Natural killer cell (primary cell): Measurements from ENCODE around the gene CDC5L. TPM values are rescaled to one million over a fixed set of nuclear protein-coding genes. Genes with fewer than 3 reads are reported as not detected.
A peak's percentile ranks its signal among the peaks of the same experiment; 100 is the strongest.

Experiments used
- ATAC-seq, 3 donors: fragments of 150-1000 bp in 2 of 3; fragments of 200-7000 bp in 1 of 3; cut with Tn5 transposase; 1 replicate in 1 of 3; 2 replicates in 2 of 3; pipeline ENCODE4 v1.10.0; 2021; ENCODE audit warnings: mild to moderate bottlenecking in 2 of 3, moderate library complexity in 2 of 3
- DNase-seq, 2 donors: peaks; one replicate each; pipeline versions ENCODE4 v3.0.0 to v3.0.0-alpha.2; 2013 to 2021; ENCODE audit warnings: mixed read lengths in 1 of 2
- H3K27ac ChIP-seq: one replicate; pipeline ENCODE4 v1.5.1; 2013; ENCODE audit warnings: mild to moderate bottlenecking, low read length
- H3K27me3 ChIP-seq: one replicate; pipeline ENCODE4 v1.6.1; 2013; ENCODE audit warnings: low read length; ENCODE audit not compliant: control insufficient read depth, insufficient read depth
- H3K36me3 ChIP-seq: one replicate; pipeline ENCODE4 v1.6.1; 2013; ENCODE audit warnings: low read length; ENCODE audit not compliant: control insufficient read depth, insufficient read depth
- H3K4me1 ChIP-seq: one replicate; pipeline ENCODE4 v1.6.1; 2013; ENCODE audit warnings: low read length; ENCODE audit not compliant: control insufficient read depth, insufficient read depth
- H3K4me3 ChIP-seq: one replicate; pipeline ENCODE4 v1.5.1; 2013; ENCODE audit warnings: low read length
- H3K9me3 ChIP-seq: one replicate; pipeline ENCODE4 v1.6.1; 2013; ENCODE audit warnings: low read length; ENCODE audit not compliant: control insufficient read depth, insufficient read depth
- H3K27ac Mint-ChIP-seq, 2 donors: one replicate each; pipeline ENCODE4 v1.8.0; 2022; ENCODE audit warnings: mild to moderate bottlenecking in 2 of 2, mixed read lengths in 2 of 2, moderate library complexity in 1 of 2
- H3K27me3 Mint-ChIP-seq, 2 donors: one replicate each; pipeline ENCODE4 v1.8.0; 2022; ENCODE audit warnings: low read depth in 2 of 2, mixed read lengths in 2 of 2
- H3K36me3 Mint-ChIP-seq: one replicate; pipeline ENCODE4 v1.8.0; 2022; ENCODE audit warnings: mixed read lengths
- H3K4me1 Mint-ChIP-seq, 2 donors: one replicate each; pipeline ENCODE4 v1.8.0; 2022; ENCODE audit warnings: mixed read lengths in 2 of 2
- H3K4me3 Mint-ChIP-seq: one replicate; pipeline ENCODE4 v1.8.0; 2022; ENCODE audit warnings: mild to moderate bottlenecking, moderate library complexity, mixed read lengths
- H3K9me3 Mint-ChIP-seq, 2 donors: one replicate each; pipeline ENCODE4 v1.8.0; 2022; ENCODE audit warnings: mixed read lengths in 2 of 2
- CTCF ChIP-seq: fragments of 200-600 bp; IDR thresholded peaks from one replicate; pipeline ENCODE4 v1.8.0; 2022; ENCODE audit warnings: antibody characterized with exemption
- WGBS: methylation state at CpG from one replicate; pipeline ENCODE4 v1.1.7; 2013; ENCODE audit warnings: missing lambda C conversion rate; ENCODE audit not compliant: insufficient coverage; 5-methylcytosine and 5-hydroxymethylcytosine counted together
- intact Hi-C: fragments of 100-400 bp; cut with micrococcal nuclease; formaldehyde crosslinking; loops from one replicate; pipeline ENCODE4 v1.14.2; 2022
- total RNA-seq, 4 donors: library from RNA; stranded (reverse); fragments of 120-200 nt in 1 of 4; gene quantifications; one replicate each; pipeline versions ENCODE4 v1.2.3 to v1.2.4, GENCODE V29; 2013 to 2022

CDC5L gene
- total RNA-seq, 3 donors from 2014 or later (not counting 1 experiment from before 2014, with no cell fraction given), result 22.0 to 25.0 (median 24.9) TPM

GRCh38 chr6:44462797-44463727 lies 75.6 kb downstream of the CDC5L start:
- H3K27me3 Mint-ChIP-seq, result peaks cover 9% of the 10 kb centered on the region in 2 donors
- no peaks in the 10 kb centered on the region for H3K9me3 Mint-ChIP-seq
- no peak for TF ChIP-seq CTCF
- intact Hi-C loops, result no loop called here
- no peak overlapping the region for H3K27ac Mint-ChIP-seq
- H3K4me1 Mint-ChIP-seq, result peaks cover 0 to 12% of the 10 kb centered on the region in 2 donors
- Histone ChIP-seq H3K27ac (no peak overlapping the region), H3K36me3 (no peaks in the 10 kb centered on the region), H3K4me3 (no peak overlapping the region), H3K27me3 (no peaks in the 10 kb centered on the region), H3K4me1 (peaks cover 15% of the 10 kb centered on the region), H3K9me3 (no peaks in the 10 kb centered on the region)
- H3K4me3 Mint-ChIP-seq, result no peak overlapping the region
- 52% methylated on average over 13 of the region's 13 CpGs for WGBS
- no peaks in the 10 kb centered on the region for H3K36me3 Mint-ChIP-seq
- ATAC-seq (peak in 1 of 3 donors; percentile 41), DNase-seq (no peak)

- WGBS, result 78% methylated on average over 11 of the region's 11 CpGs
- intact Hi-C loops, result no loop called here
- Mint-ChIP-seq H3K9me3 (no peaks in the 10 kb centered on the region), H3K36me3 (no peaks in the 10 kb centered on the region), H3K27me3 (peaks cover 9% of the 10 kb centered on the region in 2 donors), H3K27ac (no peak overlapping the region), H3K4me3 (no peak overlapping the region), H3K4me1 (peaks cover 0 to 12% of the 10 kb centered on the region in 2 donors)
- no peak for ATAC-seq
- no peak overlapping the region for H3K4me3 ChIP-seq
- no peak overlapping the region for H3K27ac ChIP-seq
- no peaks in the 10 kb centered on the region for H3K9me3 ChIP-seq
- TF ChIP-seq CTCF, result no peak
- H3K4me1 ChIP-seq, result peaks cover 15% of the 10 kb centered on the region
- no peaks in the 10 kb centered on the region for H3K27me3 ChIP-seq
- DNase-seq, result no peak
- H3K36me3 ChIP-seq, result no peaks in the 10 kb centered on the region
Measured at GRCh38 chr6:44463728-44464450, 76.4 kb downstream of the CDC5L start.

GRCh38 chr6:44464527-44465310 lies 77.2 kb downstream of the CDC5L start:
- H3K27me3 ChIP-seq, result no peaks in the 10 kb centered on the region
- no peak overlapping the region for H3K4me3 ChIP-seq
- H3K4me1 Mint-ChIP-seq, result peaks cover 0 to 12% of the 10 kb centered on the region in 2 donors
- H3K27ac ChIP-seq, result no peak overlapping the region
- ATAC-seq, result no peak
- 86% methylated on average over 13 of the region's 13 CpGs for WGBS
- no peak for TF ChIP-seq CTCF
- no peaks in the 10 kb centered on the region for H3K36me3 Mint-ChIP-seq
- intact Hi-C loops, result no loop called here
- H3K27ac Mint-ChIP-seq, result no peak overlapping the region
- H3K9me3 Mint-ChIP-seq, result no peaks in the 10 kb centered on the region
- peaks cover 9% of the 10 kb centered on the region in 2 donors for H3K27me3 Mint-ChIP-seq
- H3K4me3 Mint-ChIP-seq, result no peak overlapping the region
- no peaks in the 10 kb centered on the region for H3K36me3 ChIP-seq
- H3K9me3 ChIP-seq, result no peaks in the 10 kb centered on the region
- peaks cover 15% of the 10 kb centered on the region for H3K4me1 ChIP-seq
- no peak for DNase-seq
